ENCODE results near the gene CILP.

CILP gene

GRCh38 chr15:65156692-65157091, 54.6 kb downstream of the CILP start:
- Histone ChIP-seq H3K27ac (no peak overlapping the region), H3K9me3 (no peaks in the 10 kb centered on the region), H3K36me3 (peaks cover 63 to 77% (median 74%) of the 10 kb centered on the region in 3 donors), H3K4me3 (no peak overlapping the region), H3K4me1 (no peaks in the 10 kb centered on the region), H3K27me3 (no peaks in the 10 kb centered on the region)
- intact Hi-C loops (cut with DNase I; ENCODE audit: low total_unique reads), result no loop called here
- TF ChIP-seq CTCF (IDR thresholded peaks at IDR 0.05), result no peak
- DNase-seq, result no peak

- DNase-seq, result no peak
- Histone ChIP-seq H3K27ac (no peak overlapping the region), H3K4me3 (no peak overlapping the region), H3K9me3 (no peaks in the 10 kb centered on the region), H3K27me3 (no peaks in the 10 kb centered on the region), H3K4me1 (no peaks in the 10 kb centered on the region), H3K36me3 (peaks cover 79 to 94% (median 91%) of the 10 kb centered on the region in 3 donors)
- intact Hi-C loops (cut with DNase I; ENCODE audit: low total_unique reads), result no loop called here
- TF ChIP-seq CTCF (IDR thresholded peaks at IDR 0.05), result no peak
These were observed 56.6 kb downstream of the CILP start for GRCh38 chr15:65154720-65155119.

GRCh38 chr15:65147902-65148301, 63.4 kb downstream of the CILP start:
- no peaks in the 10 kb centered on the region for H3K4me1 ChIP-seq
- H3K27ac ChIP-seq, result no peak overlapping the region
- H3K36me3 ChIP-seq, result peaks cover 28 to 61% (median 47%) of the 10 kb centered on the region in 3 donors
- H3K4me3 ChIP-seq, result no peak overlapping the region
- H3K27me3 ChIP-seq, result no peaks in the 10 kb centered on the region
- DNase-seq, result no peak
- intact Hi-C loops (cut with DNase I; ENCODE audit: low total_unique reads), result no loop called here
- no peaks in the 10 kb centered on the region for H3K9me3 ChIP-seq
- no peak for TF ChIP-seq CTCF (IDR thresholded peaks at IDR 0.05)

GRCh38 chr15:65146438-65146837, 64.8 kb downstream of the CILP start:
- no peak for DNase-seq
- intact Hi-C loops (cut with DNase I; ENCODE audit: low total_unique reads), result no loop called here
- Histone ChIP-seq H3K4me3 (no peak overlapping the region), H3K4me1 (no peaks in the 10 kb centered on the region), H3K9me3 (no peaks in the 10 kb centered on the region), H3K27ac (no peak overlapping the region), H3K36me3 (peaks cover 15 to 46% (median 35%) of the 10 kb centered on the region in 3 donors), H3K27me3 (no peaks in the 10 kb centered on the region)
- no peak for TF ChIP-seq CTCF (IDR thresholded peaks at IDR 0.05)

All from tibial artery (tissue), 4 donors.